H9 (cell line): Measurements from ENCODE around the gene CD47. TPM values are rescaled to one million over a fixed set of nuclear protein-coding genes. Genes with fewer than 3 reads are reported as not detected.

Source experiments
- DNase-seq: peaks from one replicate; pipeline ENCODE4 v3.0.0-alpha.2; 2017
- H2AFZ ChIP-seq: one replicate; pipeline ENCODE4 v1.6.1; 2013; ENCODE audit warnings: mild to moderate bottlenecking, low read length, control low read depth, moderate library complexity
- H2AK5ac ChIP-seq: 2 replicates; pipeline ENCODE4 v1.6.1; 2013; ENCODE audit warnings: low read length, control low read depth, mixed read lengths; ENCODE audit not compliant: insufficient read length
- H2BK120ac ChIP-seq: one replicate; pipeline ENCODE4 v1.6.1; 2013; ENCODE audit warnings: low read depth, mild to moderate bottlenecking, low read length, control low read depth, inconsistent platforms; ENCODE audit not compliant: poor library complexity, severe bottlenecking
- H2BK12ac ChIP-seq: 2 replicates; pipeline ENCODE4 v1.6.1; 2013; ENCODE audit warnings: low read length, control low read depth, mixed read lengths, low read depth; ENCODE audit not compliant: insufficient read length
- H2BK15ac ChIP-seq: 2 replicates; pipeline ENCODE4 v1.6.1; 2013; ENCODE audit warnings: low read depth, low read length, control low read depth
- H2BK20ac ChIP-seq: one replicate; pipeline ENCODE4 v1.6.1; 2013; ENCODE audit warnings: low read depth, mild to moderate bottlenecking, low read length, control low read depth, inconsistent platforms; ENCODE audit not compliant: poor library complexity, severe bottlenecking
- H2BK5ac ChIP-seq: 2 replicates; pipeline ENCODE4 v1.6.1; 2013; ENCODE audit warnings: low read length, control low read depth, mixed read lengths; ENCODE audit not compliant: insufficient read length
- H3K14ac ChIP-seq: 2 replicates; pipeline ENCODE4 v1.6.1; 2013; ENCODE audit warnings: low read length, control low read depth; ENCODE audit not compliant: insufficient read depth
- H3K18ac ChIP-seq: 2 replicates; pipeline ENCODE4 v1.6.1; 2013; ENCODE audit warnings: low read depth, mild to moderate bottlenecking, mixed read lengths, low read length, control low read depth; ENCODE audit not compliant: insufficient read length
- H3K23ac ChIP-seq: 2 replicates; pipeline ENCODE4 v1.6.1; 2013; ENCODE audit warnings: low read length, control low read depth, mixed read lengths, low read depth; ENCODE audit not compliant: insufficient read length
- H3K23me2 ChIP-seq: 2 replicates; pipeline ENCODE4 v1.6.1; 2013; ENCODE audit warnings: low read depth, mild to moderate bottlenecking, mixed read lengths, low read length, control low read depth; ENCODE audit not compliant: insufficient read length, poor library complexity, severe bottlenecking
- H3K27ac ChIP-seq: 2 replicates; pipeline ENCODE4 v1.5.1; 2013; ENCODE audit warnings: low read length, control low read depth, mixed read lengths, low read depth; ENCODE audit not compliant: insufficient read length
- H3K27me3 ChIP-seq: 2 replicates; pipeline ENCODE4 v1.6.1; 2013; ENCODE audit warnings: low read length, control low read depth, inconsistent platforms; ENCODE audit not compliant: insufficient read depth
- H3K4ac ChIP-seq: 2 replicates; pipeline ENCODE4 v1.6.1; 2013; ENCODE audit warnings: low read depth, mild to moderate bottlenecking, control low read depth, inconsistent platforms, low read length, moderate library complexity
- H3K4me1 ChIP-seq: 2 replicates; pipeline ENCODE4 v1.6.1; 2013; ENCODE audit warnings: low read length, control low read depth, inconsistent platforms; ENCODE audit not compliant: insufficient read depth
- H3K4me2 ChIP-seq: 2 replicates; pipeline ENCODE4 v1.6.1; 2013; ENCODE audit warnings: low read length, control low read depth, mixed read lengths; ENCODE audit not compliant: insufficient read length, insufficient read depth
- H3K56ac ChIP-seq: 2 replicates; pipeline ENCODE4 v1.6.1; 2013; ENCODE audit warnings: low read depth, mild to moderate bottlenecking, mixed read lengths, low read length, control low read depth; ENCODE audit not compliant: insufficient read length
- H3K79me1 ChIP-seq: 2 replicates; pipeline ENCODE4 v1.6.1; 2013; ENCODE audit warnings: low read depth, mild to moderate bottlenecking, moderate library complexity, low read length, control low read depth, inconsistent platforms; ENCODE audit not compliant: insufficient read depth, poor library complexity, severe bottlenecking
- H3K79me2 ChIP-seq: 2 replicates; pipeline ENCODE4 v1.6.1; 2013; ENCODE audit warnings: low read length, control low read depth, inconsistent platforms; ENCODE audit not compliant: insufficient read depth
- H3K9ac ChIP-seq: 2 replicates; pipeline ENCODE4 v1.6.1; 2013; ENCODE audit warnings: low read length, control low read depth, mixed read lengths; ENCODE audit not compliant: insufficient read length; ENCODE audit errors: extremely low read depth
- H3K9me3 ChIP-seq: one replicate; pipeline ENCODE4 v1.6.1; 2013; ENCODE audit warnings: low read depth, low read length, inconsistent platforms; ENCODE audit not compliant: control insufficient read depth
- H3T11ph ChIP-seq: one replicate; pipeline ENCODE4 v1.6.1; 2013; ENCODE audit warnings: mild to moderate bottlenecking, low read length, control low read depth, inconsistent platforms
- H4K20me1 ChIP-seq: one replicate; pipeline ENCODE4 v1.6.1; 2013; ENCODE audit not compliant: control insufficient read depth, insufficient read length, insufficient read depth
- H4K5ac ChIP-seq: 2 replicates; pipeline ENCODE4 v1.6.1; 2013; ENCODE audit warnings: low read depth, mild to moderate bottlenecking, mixed read lengths, low read length, control low read depth; ENCODE audit not compliant: insufficient read length
- H4K8ac ChIP-seq: replicated peaks from 2 replicates; pipeline ENCODE4 v1.6.1; 2013; ENCODE audit warnings: low read length, control low read depth, mixed read lengths, low read depth; ENCODE audit not compliant: insufficient read length
- H4K91ac ChIP-seq: 2 replicates; pipeline ENCODE4 v1.6.1; 2013; ENCODE audit warnings: low read depth, mild to moderate bottlenecking, moderate library complexity, mixed read lengths, low read length, control low read depth; ENCODE audit not compliant: insufficient read length
- H3K27ac Mint-ChIP-seq, 3 experiments: 2 replicates in 2 of 3; 3 replicates in 1 of 3; pipeline ENCODE4 v1.8.0; 2020 to 2021; ENCODE audit warnings: mixed read lengths in 3 of 3, mild to moderate bottlenecking in 1 of 3, moderate library complexity in 1 of 3
- H3K27me3 Mint-ChIP-seq: 2 replicates; pipeline ENCODE4 v1.8.0; 2021; ENCODE audit warnings: low read depth, mild to moderate bottlenecking, moderate library complexity, mixed read lengths
- H3K36me3 Mint-ChIP-seq, 3 experiments: 2 replicates in 2 of 3; 3 replicates in 1 of 3; pipeline ENCODE4 v1.8.0; 2020 to 2021; ENCODE audit warnings: low read depth in 3 of 3, mixed read lengths in 3 of 3; ENCODE audit not compliant: insufficient read depth in 1 of 3
- H3K4me1 Mint-ChIP-seq, 2 experiments: 2 replicates each; pipeline ENCODE4 v1.8.0; 2020; ENCODE audit warnings: mixed read lengths in 2 of 2
- H3K4me3 Mint-ChIP-seq, 2 experiments: 2 replicates in 1 of 2; 3 replicates in 1 of 2; pipeline ENCODE4 v1.8.0; 2020 to 2021; ENCODE audit warnings: mild to moderate bottlenecking in 2 of 2, mixed read lengths in 2 of 2, moderate library complexity in 1 of 2
- H3K9me3 Mint-ChIP-seq, 2 experiments: 2 replicates in 1 of 2; 3 replicates in 1 of 2; pipeline ENCODE4 v1.8.0; 2020; ENCODE audit warnings: mild to moderate bottlenecking in 2 of 2, mixed read lengths in 2 of 2, moderate library complexity in 1 of 2
- CTCF ChIP-seq: fragments of 200-600 bp; sonication (generic); conservative IDR thresholded peaks from 3 replicates; pipeline ENCODE4 v1.8.0; 2021; ENCODE audit warnings: antibody characterized with exemption, mild to moderate bottlenecking
- WGBS: extraction: QIAGEN DNeasy Blood & Tissue Kit; methylation state at CpG from one replicate; pipeline ENCODE4 v1.1.7; 2013; ENCODE audit warnings: missing lambda C conversion rate, low lambda C conversion rate, mixed read lengths; ENCODE audit not compliant: insufficient read length; ENCODE audit errors: extremely low coverage; 5-methylcytosine and 5-hydroxymethylcytosine counted together
- total RNA-seq: library from RNA; stranded (reverse); gene quantifications from 2 replicates; pipeline ENCODE4 v1.2.1, GENCODE V29; 2021

Gene CD47
- total RNA-seq, 1 experiment from 2014 or later, result 15.4 TPM

- DNase-seq, result no peak
- H3K23me2 ChIP-seq, result no peaks in the 10 kb centered on the region
- no peaks in the 10 kb centered on the region for H3K79me1 ChIP-seq
- Mint-ChIP-seq H3K4me3 (no peak overlapping the region), H3K9me3 (no peaks in the 10 kb centered on the region), H3K27ac (no peak overlapping the region), H3K36me3 (no peaks in the 10 kb centered on the region), H3K27me3 (no peaks in the 10 kb centered on the region), H3K4me1 (peaks cover 10 to 12% of the 10 kb centered on the region in 2 experiments)
- H3K23ac ChIP-seq, result no peak overlapping the region
- no peak for TF ChIP-seq CTCF
- no peaks in the 10 kb centered on the region; the same call in 1 of the 2 replicates for H3K4me1 ChIP-seq
- H2BK120ac ChIP-seq, result no peak overlapping the region
- H3K9ac ChIP-seq, result no peak overlapping the region
- H4K5ac ChIP-seq, result no peak overlapping the region
- H4K8ac ChIP-seq, result no peak overlapping the region
- no peak overlapping the region for H3K27ac ChIP-seq
- no peaks in the 10 kb centered on the region for H4K20me1 ChIP-seq
- no peak overlapping the region for H3K4ac ChIP-seq
- H2AFZ ChIP-seq, result no peak overlapping the region
- no peak overlapping the region for H3K14ac ChIP-seq
- no peak overlapping the region for H2AK5ac ChIP-seq
- H2BK15ac ChIP-seq, result no peak overlapping the region
- H2BK12ac ChIP-seq, result no peak overlapping the region
- H3T11ph ChIP-seq, result no peak overlapping the region
- H3K27me3 ChIP-seq, result no peaks in the 10 kb centered on the region
- H2BK20ac ChIP-seq, result no peak overlapping the region
- no peak overlapping the region for H2BK5ac ChIP-seq
- no CpG with 5 or more reads among the region's 3 CpGs for WGBS
- no peaks in the 10 kb centered on the region for H3K79me2 ChIP-seq
- no peak overlapping the region for H4K91ac ChIP-seq
- H3K18ac ChIP-seq, result no peak overlapping the region
- no peak overlapping the region for H3K4me2 ChIP-seq
- no peak overlapping the region for H3K56ac ChIP-seq
- H3K9me3 ChIP-seq, result no peaks in the 10 kb centered on the region
Measured at GRCh38 chr3:108071368-108071767, 19.5 kb downstream of the CD47 start.
